Measurements from ENCODE around the gene SPATA32.

GRCh38 chr17:45242029-45242414 is 19.9 kb downstream of the SPATA32 start:
- no peak for TF ChIP-seq EZH2 (IDR thresholded peaks at IDR 0.05; ENCODE audit: low read depth, unreplicated experiment)
- no peak for TF ChIP-seq POLR2AphosphoS5 (IDR thresholded peaks at IDR 0.05; ENCODE audit: low read depth)
- TF ChIP-seq, protein P1, sequence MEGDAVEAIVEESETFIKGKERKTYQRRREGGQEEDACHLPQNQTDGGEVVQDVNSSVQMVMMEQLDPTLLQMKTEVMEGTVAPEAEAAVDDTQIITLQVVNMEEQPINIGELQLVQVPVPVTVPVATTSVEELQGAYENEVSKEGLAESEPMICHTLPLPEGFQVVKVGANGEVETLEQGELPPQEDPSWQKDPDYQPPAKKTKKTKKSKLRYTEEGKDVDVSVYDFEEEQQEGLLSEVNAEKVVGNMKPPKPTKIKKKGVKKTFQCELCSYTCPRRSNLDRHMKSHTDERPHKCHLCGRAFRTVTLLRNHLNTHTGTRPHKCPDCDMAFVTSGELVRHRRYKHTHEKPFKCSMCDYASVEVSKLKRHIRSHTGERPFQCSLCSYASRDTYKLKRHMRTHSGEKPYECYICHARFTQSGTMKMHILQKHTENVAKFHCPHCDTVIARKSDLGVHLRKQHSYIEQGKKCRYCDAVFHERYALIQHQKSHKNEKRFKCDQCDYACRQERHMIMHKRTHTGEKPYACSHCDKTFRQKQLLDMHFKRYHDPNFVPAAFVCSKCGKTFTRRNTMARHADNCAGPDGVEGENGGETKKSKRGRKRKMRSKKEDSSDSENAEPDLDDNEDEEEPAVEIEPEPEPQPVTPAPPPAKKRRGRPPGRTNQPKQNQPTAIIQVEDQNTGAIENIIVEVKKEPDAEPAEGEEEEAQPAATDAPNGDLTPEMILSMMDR (conservative IDR thresholded peaks at IDR 0.05; ENCODE audit: low read depth in 2 of 2) = no peak
- TF ChIP-seq JUNB (IDR thresholded peaks at IDR 0.05; ENCODE audit: unreplicated experiment) = no peak
- TF ChIP-seq ZNF331 (CRISPR knock-in tag; IDR thresholded peaks at IDR 0.05; ENCODE audit: low read depth) = no peak
